ENCODE data around the gene CREB1.

DNA sequence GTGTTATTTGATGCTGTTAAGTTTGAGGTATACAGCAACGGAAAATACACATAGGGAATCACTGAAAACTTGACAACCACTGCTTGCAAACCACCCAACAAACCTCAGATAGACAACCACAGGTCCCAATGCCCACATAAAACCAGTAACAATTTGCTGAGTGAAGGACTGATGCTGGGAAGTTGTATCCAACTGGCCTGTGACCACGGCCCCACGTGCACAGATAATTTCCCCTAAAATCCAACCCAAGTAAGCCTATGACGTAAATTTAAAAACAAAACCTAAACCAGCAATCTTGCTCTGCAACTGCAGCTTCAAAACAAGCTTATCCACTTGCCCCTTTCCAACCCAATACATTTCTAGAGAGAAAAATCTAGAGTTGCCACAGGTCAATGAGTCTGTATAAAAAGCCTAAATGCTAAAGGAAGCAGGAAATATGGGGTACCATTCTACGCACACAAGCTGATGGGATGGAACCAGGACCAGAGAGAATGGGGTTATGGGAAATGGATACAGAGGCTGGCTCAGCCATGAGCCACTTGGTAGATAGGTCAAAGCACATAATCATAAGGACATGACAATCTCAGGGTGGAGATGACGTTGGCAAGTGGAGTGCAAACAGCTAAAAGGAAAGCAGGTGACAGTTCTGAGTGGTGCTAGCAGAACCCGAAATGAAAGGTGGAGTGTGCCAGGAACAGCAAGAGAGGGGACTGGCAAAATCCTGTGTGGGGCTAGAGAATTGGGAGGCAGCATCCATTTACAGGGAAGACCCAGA is 27.8 kb upstream of the CREB1 start:
- TF ChIP-seq, protein P1, sequence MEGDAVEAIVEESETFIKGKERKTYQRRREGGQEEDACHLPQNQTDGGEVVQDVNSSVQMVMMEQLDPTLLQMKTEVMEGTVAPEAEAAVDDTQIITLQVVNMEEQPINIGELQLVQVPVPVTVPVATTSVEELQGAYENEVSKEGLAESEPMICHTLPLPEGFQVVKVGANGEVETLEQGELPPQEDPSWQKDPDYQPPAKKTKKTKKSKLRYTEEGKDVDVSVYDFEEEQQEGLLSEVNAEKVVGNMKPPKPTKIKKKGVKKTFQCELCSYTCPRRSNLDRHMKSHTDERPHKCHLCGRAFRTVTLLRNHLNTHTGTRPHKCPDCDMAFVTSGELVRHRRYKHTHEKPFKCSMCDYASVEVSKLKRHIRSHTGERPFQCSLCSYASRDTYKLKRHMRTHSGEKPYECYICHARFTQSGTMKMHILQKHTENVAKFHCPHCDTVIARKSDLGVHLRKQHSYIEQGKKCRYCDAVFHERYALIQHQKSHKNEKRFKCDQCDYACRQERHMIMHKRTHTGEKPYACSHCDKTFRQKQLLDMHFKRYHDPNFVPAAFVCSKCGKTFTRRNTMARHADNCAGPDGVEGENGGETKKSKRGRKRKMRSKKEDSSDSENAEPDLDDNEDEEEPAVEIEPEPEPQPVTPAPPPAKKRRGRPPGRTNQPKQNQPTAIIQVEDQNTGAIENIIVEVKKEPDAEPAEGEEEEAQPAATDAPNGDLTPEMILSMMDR (tag by site-specific recombination; IDR thresholded peaks at IDR 0.05) = no peak
- TF ChIP-seq GFI1B (tag by site-specific recombination; IDR thresholded peaks at IDR 0.05) (no peak), ZNF10 (tag by site-specific recombination; IDR thresholded peaks at IDR 0.05) (no peak), KLF16 (tag by site-specific recombination; IDR thresholded peaks at IDR 0.05) (no peak), ZNF24 (tag by site-specific recombination; IDR thresholded peaks at IDR 0.05) (no peak), ZNF211 (tag by site-specific recombination; IDR thresholded peaks at IDR 0.05; ENCODE audit: low read depth) (no peak), ZNF600 (tag by site-specific recombination; IDR thresholded peaks at IDR 0.05) (no peak), ZFP37 (tag by site-specific recombination; IDR thresholded peaks at IDR 0.05) (no peak), RBAK (tag by site-specific recombination; IDR thresholded peaks at IDR 0.05) (no peak)
- TF ChIP-seq, protein P2, sequence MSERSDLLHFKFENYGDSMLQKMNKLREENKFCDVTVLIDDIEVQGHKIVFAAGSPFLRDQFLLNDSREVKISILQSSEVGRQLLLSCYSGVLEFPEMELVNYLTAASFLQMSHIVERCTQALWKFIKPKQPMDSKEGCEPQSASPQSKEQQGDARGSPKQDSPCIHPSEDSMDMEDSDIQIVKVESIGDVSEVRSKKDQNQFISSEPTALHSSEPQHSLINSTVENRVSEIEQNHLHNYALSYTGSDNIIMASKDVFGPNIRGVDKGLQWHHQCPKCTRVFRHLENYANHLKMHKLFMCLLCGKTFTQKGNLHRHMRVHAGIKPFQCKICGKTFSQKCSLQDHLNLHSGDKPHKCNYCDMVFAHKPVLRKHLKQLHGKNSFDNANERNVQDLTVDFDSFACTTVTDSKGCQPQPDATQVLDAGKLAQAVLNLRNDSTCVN (tag by site-specific recombination; optimal IDR thresholded peaks at IDR 0.05) = no peak
- TF ChIP-seq, protein P3, sequence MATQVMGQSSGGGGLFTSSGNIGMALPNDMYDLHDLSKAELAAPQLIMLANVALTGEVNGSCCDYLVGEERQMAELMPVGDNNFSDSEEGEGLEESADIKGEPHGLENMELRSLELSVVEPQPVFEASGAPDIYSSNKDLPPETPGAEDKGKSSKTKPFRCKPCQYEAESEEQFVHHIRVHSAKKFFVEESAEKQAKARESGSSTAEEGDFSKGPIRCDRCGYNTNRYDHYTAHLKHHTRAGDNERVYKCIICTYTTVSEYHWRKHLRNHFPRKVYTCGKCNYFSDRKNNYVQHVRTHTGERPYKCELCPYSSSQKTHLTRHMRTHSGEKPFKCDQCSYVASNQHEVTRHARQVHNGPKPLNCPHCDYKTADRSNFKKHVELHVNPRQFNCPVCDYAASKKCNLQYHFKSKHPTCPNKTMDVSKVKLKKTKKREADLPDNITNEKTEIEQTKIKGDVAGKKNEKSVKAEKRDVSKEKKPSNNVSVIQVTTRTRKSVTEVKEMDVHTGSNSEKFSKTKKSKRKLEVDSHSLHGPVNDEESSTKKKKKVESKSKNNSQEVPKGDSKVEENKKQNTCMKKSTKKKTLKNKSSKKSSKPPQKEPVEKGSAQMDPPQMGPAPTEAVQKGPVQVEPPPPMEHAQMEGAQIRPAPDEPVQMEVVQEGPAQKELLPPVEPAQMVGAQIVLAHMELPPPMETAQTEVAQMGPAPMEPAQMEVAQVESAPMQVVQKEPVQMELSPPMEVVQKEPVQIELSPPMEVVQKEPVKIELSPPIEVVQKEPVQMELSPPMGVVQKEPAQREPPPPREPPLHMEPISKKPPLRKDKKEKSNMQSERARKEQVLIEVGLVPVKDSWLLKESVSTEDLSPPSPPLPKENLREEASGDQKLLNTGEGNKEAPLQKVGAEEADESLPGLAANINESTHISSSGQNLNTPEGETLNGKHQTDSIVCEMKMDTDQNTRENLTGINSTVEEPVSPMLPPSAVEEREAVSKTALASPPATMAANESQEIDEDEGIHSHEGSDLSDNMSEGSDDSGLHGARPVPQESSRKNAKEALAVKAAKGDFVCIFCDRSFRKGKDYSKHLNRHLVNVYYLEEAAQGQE (tag by site-specific recombination; IDR thresholded peaks at IDR 0.05) = no peak
- TF ChIP-seq, protein P4, sequence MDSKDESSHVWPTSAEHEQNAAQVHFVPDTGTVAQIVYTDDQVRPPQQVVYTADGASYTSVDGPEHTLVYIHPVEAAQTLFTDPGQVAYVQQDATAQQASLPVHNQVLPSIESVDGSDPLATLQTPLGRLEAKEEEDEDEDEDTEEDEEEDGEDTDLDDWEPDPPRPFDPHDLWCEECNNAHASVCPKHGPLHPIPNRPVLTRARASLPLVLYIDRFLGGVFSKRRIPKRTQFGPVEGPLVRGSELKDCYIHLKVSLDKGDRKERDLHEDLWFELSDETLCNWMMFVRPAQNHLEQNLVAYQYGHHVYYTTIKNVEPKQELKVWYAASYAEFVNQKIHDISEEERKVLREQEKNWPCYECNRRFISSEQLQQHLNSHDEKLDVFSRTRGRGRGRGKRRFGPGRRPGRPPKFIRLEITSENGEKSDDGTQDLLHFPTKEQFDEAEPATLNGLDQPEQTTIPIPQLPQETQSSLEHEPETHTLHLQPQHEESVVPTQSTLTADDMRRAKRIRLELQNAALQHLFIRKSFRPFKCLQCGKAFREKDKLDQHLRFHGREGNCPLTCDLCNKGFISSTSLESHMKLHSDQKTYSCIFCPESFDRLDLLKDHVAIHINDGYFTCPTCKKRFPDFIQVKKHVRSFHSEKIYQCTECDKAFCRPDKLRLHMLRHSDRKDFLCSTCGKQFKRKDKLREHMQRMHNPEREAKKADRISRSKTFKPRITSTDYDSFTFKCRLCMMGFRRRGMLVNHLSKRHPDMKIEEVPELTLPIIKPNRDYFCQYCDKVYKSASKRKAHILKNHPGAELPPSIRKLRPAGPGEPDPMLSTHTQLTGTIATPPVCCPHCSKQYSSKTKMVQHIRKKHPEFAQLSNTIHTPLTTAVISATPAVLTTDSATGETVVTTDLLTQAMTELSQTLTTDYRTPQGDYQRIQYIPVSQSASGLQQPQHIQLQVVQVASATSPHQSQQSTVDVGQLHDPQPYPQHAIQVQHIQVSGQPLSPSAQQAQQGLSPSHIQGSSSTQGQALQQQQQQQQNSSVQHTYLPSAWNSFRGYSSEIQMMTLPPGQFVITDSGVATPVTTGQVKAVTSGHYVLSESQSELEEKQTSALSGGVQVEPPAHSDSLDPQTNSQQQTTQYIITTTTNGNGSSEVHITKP (tag by site-specific recombination; IDR thresholded peaks at IDR 0.05) = no peak

Data from HEK293 (cell line).